Tibial artery (tissue), 4 donors: Measurements from ENCODE around the gene ALDH3B1.

Experiments used
- DNase-seq, 2 donors: peaks; one replicate each; pipeline ENCODE4 v3.0.0-alpha.2; 2019
- H3K27ac ChIP-seq, 2 donors: fragments of 200-600 bp; sonication (generic) in 1 of 2; 1 replicate in 1 of 2; 2 replicates in 1 of 2; pipeline ENCODE4 v1.5.1; 2018 to 2019; ENCODE audit warnings: mild to moderate bottlenecking in 1 of 2
- H3K27me3 ChIP-seq, 2 donors: fragments of 200-600 bp; sonication (generic) in 1 of 2; one replicate each; pipeline versions ENCODE4 v1.5.1 to v1.6.0; 2016 to 2019
- H3K36me3 ChIP-seq, 3 donors: fragments of 200-600 bp; sonication (generic) in 2 of 3; one replicate each; pipeline ENCODE4 v1.5.1; 2016 to 2019; ENCODE audit warnings: mild to moderate bottlenecking in 2 of 3
- H3K4me1 ChIP-seq, 4 donors: fragments of 200-600 bp; sonication (generic) in 2 of 4; 1 replicate in 3 of 4; 2 replicates in 1 of 4; pipeline ENCODE4 v1.5.1; 2016 to 2019
- H3K4me3 ChIP-seq, 2 donors: fragments of 200-600 bp; sonication (generic) in 1 of 2; 1 replicate in 1 of 2; 2 replicates in 1 of 2; pipeline ENCODE4 v1.5.1; 2018 to 2019; ENCODE audit warnings: mild to moderate bottlenecking in 2 of 2
- H3K9me3 ChIP-seq, 3 donors: fragments of 200-600 bp; sonication (generic) in 1 of 3; one replicate each; pipeline ENCODE4 v1.5.1; 2016 to 2019
- CTCF ChIP-seq, 2 experiments: fragments of 200-600 bp in 1 of 2; fragments of 450-650 bp in 1 of 2; IDR thresholded peaks; one replicate each; pipeline ENCODE4 v1.5.1; 2017 to 2019; ENCODE audit warnings: antibody characterized with exemption in 2 of 2, mild to moderate bottlenecking in 1 of 2, moderate library complexity in 1 of 2
- intact Hi-C: fragments of 100-400 bp; cut with DNase I; formaldehyde crosslinking; loops from one replicate; pipeline ENCODE4 v1.15.0; 2023; ENCODE audit warnings: low total_unique reads

The ALDH3B1 gene

GRCh38 chr11:68032003-68032402 lies 21.9 kb downstream of the ALDH3B1 start:
- no peak for TF ChIP-seq CTCF (IDR thresholded peaks at IDR 0.05)
- no peak for DNase-seq
- H3K9me3 ChIP-seq = no peaks in the 10 kb centered on the region
- H3K27me3 ChIP-seq = no peaks in the 10 kb centered on the region
- peaks cover 0 to 37% (median 24%) of the 10 kb centered on the region in 4 donors for H3K4me1 ChIP-seq
- H3K27ac ChIP-seq = peak overlapping the region; percentile 80 to 81
- intact Hi-C loops = no loop called here
- H3K36me3 ChIP-seq = peaks cover 0 to 44% (median 20%) of the 10 kb centered on the region in 3 donors
- H3K4me3 ChIP-seq = peak overlapping the region in 1 of 2 donors; percentile 78

GRCh38 chr11:68032997-68033707 lies 23.0 kb downstream of the ALDH3B1 start:
- Histone ChIP-seq H3K36me3 (peaks cover 0 to 45% (median 20%) of the 10 kb centered on the region in 3 donors), H3K9me3 (no peaks in the 10 kb centered on the region), H3K27me3 (no peaks in the 10 kb centered on the region), H3K4me1 (peaks cover 0 to 49% (median 33%) of the 10 kb centered on the region in 4 donors), H3K4me3 (no peak overlapping the region), H3K27ac (no peak overlapping the region)
- no peak for TF ChIP-seq CTCF (IDR thresholded peaks at IDR 0.05)
- DNase-seq = no peak
- intact Hi-C loops = no loop called here

GRCh38 chr11:68033708-68034045 lies 23.6 kb downstream of the ALDH3B1 start:
- H3K27me3 ChIP-seq = no peaks in the 10 kb centered on the region
- no peak for TF ChIP-seq CTCF (IDR thresholded peaks at IDR 0.05)
- H3K9me3 ChIP-seq = no peaks in the 10 kb centered on the region
- intact Hi-C loops = no loop called here
- peaks cover 0 to 54% (median 39%) of the 10 kb centered on the region in 4 donors for H3K4me1 ChIP-seq
- H3K27ac ChIP-seq = no peak overlapping the region
- H3K4me3 ChIP-seq = no peak overlapping the region
- no peak for DNase-seq
- peaks cover 0 to 45% (median 20%) of the 10 kb centered on the region in 3 donors for H3K36me3 ChIP-seq

- no peak overlapping the region for H3K4me3 ChIP-seq
- DNase-seq = no peak
- H3K36me3 ChIP-seq = peaks cover 0 to 45% (median 20%) of the 10 kb centered on the region in 3 donors
- intact Hi-C loops = no loop called here
- no peaks in the 10 kb centered on the region for H3K27me3 ChIP-seq
- no peak for TF ChIP-seq CTCF (IDR thresholded peaks at IDR 0.05)
- no peaks in the 10 kb centered on the region for H3K9me3 ChIP-seq
- H3K27ac ChIP-seq = no peak overlapping the region
- H3K4me1 ChIP-seq = peaks cover 0 to 60% (median 46%) of the 10 kb centered on the region in 4 donors
Observed at GRCh38 chr11:68035266-68035876, 25.2 kb downstream of the ALDH3B1 start.

GRCh38 chr11:68036141-68036716 lies 26.1 kb downstream of the ALDH3B1 start:
- H3K4me1 ChIP-seq = peaks cover 0 to 65% (median 51%) of the 10 kb centered on the region in 4 donors
- no peak for DNase-seq
- no peak overlapping the region for H3K4me3 ChIP-seq
- H3K27ac ChIP-seq = peak overlapping the region; percentile 49 to 94
- H3K27me3 ChIP-seq = no peaks in the 10 kb centered on the region
- H3K9me3 ChIP-seq = no peaks in the 10 kb centered on the region
- TF ChIP-seq CTCF (IDR thresholded peaks at IDR 0.05) = no peak
- intact Hi-C loops = no loop called here
- H3K36me3 ChIP-seq = peaks cover 0 to 46% (median 20%) of the 10 kb centered on the region in 3 donors
